Endometrium (tissue), 2 donors: ENCODE measurements around the gene PGAP3.

Experiments
- FAIRE-seq: peaks from 2 replicates; lab custom pipeline; 2012; peaks lifted over from hg19 to GRCh38; lab: Jason Lieb, UNC
- donor health status: control.
- donor health status: control.

PGAP3 gene

DNA sequence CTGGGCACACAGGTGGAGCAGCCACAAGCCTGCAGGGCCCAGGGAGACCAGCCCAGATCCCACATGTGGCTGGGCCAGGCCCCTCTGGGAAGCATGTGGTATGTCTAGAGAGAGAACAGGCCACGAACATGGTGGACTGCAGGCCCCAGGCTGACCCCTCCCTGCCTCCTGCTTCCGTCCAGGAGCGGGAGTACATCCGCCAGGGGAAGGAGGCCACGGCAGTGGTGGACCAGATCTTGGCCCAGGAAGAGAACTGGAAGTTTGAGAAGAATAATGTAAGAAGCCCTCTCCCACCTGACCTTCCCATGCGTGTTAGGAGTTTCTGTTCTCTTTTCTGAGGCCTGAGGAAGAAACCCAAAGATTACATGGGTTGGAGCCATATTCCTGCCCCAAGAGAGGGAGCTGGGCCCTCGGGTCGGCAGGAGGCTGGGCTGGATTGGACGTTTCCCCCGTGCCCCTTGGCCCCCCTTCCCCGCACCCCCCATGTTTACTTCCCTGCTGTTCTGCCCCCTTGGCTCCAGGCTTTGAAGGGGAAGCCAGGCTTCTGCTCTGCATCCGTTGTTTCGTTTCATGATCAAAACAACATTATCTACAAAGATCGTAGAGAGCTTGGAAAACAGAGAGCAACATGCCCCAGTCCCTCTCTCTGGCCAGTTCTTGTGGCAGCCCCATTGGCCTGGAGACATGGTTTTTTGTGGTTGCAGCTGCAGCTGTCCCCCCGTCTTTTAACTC, 28.4 kb downstream of the PGAP3 start:
- no peak for FAIRE-seq

DNA sequence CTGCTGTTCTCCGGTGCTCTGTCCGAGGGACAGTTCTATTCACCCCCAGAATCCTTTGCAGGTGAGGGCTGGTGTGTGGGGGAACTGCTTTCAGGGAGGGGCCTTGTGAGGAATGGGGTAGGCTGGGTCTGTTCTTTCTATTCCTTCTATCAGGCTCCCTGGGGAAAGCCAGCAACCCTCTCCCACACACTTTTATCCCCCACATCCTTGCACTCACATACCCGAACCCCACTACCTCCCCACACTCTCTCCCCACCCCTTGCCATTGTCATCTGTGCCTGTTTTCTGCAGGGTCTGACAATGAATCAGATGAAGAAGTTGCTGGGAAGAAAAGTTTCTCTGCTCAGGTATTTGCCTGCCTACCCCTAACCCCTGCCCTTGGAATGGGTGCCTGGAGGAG, 29.1 kb downstream of the PGAP3 start:
- no peak for FAIRE-seq

GRCh38 chr17:39658346-39658745, 29.5 kb downstream of the PGAP3 start:
- no peak for FAIRE-seq

GRCh38 chr17:39655105-39655504, 32.8 kb downstream of the PGAP3 start:
- FAIRE-seq, result no peak

- FAIRE-seq, result no peak
Measured at GRCh38 chr17:39653662-39654331, 34.1 kb downstream of the PGAP3 start.

- no peak for FAIRE-seq
Measured at GRCh38 chr17:39653316-39653661, 34.6 kb downstream of the PGAP3 start.

DNA sequence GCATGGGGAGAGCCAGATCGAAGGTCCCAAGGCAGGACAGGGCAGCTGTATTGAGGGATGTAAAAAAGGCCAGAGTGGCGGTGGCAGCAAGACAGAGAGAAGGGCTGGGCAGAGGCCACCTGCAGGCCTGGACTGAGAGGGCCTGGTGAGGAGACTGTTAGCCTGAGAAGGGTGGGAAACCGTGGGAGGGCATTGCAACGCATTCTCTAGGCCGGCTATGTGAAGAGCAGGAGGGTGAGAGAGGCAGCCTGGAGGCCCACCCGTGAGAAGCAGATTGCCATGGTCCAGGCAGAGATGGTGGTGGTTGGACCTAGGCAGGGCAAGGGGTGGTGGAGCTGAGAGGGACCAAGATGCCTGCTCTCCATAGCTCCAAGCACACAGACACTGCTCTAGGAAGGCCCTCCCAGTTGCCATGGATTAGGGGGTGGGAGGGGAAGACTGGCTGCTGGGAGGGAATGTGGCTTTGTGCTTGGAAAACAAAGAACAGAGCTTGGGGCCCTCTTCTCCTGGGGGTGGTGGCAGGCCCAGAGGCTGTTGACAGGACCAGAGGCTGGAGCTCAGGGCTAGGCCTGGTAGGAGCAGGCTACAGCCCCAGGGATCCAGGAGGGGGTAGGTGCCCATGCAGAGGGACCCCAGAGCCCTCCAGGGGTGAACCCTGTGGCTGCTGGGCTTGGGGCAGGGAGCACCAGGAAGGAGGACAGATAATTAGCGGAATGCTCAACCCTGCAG, 35.1 kb downstream of the PGAP3 start:
- no peak for FAIRE-seq

DNA sequence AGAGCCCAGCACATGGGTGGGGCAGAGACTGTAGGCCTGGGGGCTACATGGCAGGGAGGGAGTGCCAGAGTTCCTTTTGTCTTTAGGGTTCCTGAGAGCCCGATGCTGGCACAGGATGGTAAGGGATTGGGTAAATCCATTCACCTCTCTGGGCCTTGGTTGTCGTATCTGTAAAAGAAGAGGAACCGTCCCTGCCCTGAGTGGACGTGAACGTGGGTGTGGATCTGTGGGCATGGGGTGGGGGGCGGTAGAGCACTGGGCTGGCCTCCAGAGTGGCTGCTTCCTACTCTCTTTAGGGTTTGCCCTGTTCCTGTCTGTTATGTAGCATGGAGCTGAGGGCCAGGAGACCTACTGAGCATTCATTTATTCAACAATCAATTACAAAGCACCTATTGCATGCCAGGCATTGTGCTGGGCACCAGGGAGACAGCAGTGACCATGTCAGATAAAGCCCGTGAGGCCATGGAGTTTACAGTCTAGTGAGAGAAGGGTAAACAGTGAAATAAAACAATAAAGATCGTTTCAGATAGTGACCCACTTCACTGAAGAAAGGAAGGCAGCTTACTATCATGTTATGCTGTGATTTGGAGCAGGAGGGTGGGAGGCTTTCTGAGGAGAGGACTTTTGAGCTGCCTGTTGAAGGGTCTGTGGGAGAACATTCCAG, 35.8 kb downstream of the PGAP3 start:
- FAIRE-seq, result no peak

DNA sequence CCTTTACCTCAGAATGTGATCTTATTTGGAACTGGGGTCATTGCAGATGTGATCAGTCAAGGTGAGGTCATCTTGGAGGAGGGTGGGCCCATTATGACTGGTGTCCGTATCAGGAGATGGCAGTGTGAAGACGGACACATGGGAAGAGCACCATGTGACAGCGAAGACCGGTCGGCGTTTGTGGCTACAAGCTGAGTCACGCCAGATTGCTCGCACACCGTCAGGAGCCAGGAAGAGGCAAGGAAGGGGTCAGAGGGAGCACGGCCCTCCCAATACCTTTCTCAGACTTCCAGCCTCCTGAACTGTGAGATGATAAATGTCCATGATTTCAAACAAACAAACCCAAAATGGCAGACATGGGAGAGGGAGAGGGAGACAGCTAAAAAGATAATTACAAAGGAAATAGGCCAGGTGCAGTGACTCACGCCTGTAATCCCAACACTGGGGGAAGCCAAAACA, 37.7 kb downstream of the PGAP3 start:
- no peak for FAIRE-seq

GRCh38 chr17:39648616-39649366, 39.1 kb downstream of the PGAP3 start:
- FAIRE-seq, result no peak

GRCh38 chr17:39647256-39647655, 40.6 kb downstream of the PGAP3 start:
- FAIRE-seq, result no peak

DNA sequence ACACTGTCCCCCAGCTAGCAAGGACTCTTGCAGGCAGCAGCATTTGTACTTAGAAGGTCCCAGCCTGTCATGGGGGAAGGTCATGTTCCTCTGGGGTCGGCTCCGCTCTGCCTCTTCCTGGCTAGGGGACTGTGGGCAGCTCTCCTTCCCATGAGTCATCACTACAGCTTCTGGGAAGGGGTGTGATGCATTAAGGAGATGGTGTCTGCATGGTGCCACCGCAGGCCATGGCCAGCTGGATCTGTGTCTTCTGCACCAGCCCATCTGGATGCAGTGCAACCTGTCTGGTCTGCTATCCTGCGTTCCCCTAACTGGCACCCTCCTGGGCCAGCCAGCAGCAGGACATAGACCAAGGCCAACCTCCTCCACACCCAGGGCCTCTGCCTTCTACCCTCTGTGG, 44.6 kb downstream of the PGAP3 start:
- no peak for FAIRE-seq

- no peak for FAIRE-seq
Measured at GRCh38 chr17:39642291-39643074, 45.4 kb downstream of the PGAP3 start.

DNA sequence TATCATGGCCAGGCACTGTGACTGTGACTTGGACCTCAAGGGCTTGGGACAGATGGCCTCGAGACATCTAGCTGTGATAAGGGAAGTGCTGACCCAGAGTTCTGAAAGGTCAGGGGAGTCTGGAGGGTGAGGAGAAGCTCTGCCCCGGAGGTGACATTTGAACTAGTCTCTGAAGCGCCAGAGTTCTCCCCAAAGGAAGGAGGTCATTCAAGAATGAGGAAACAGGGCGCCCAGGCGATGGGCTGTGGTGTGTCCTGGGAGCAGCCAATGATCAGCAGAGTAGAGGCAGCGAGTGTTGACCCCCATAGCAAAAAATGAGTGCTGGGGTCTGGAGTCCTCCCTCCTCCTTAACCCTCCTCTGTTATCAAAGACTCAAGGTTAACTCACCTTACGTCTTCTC, 46.0 kb downstream of the PGAP3 start:
- no peak for FAIRE-seq

DNA sequence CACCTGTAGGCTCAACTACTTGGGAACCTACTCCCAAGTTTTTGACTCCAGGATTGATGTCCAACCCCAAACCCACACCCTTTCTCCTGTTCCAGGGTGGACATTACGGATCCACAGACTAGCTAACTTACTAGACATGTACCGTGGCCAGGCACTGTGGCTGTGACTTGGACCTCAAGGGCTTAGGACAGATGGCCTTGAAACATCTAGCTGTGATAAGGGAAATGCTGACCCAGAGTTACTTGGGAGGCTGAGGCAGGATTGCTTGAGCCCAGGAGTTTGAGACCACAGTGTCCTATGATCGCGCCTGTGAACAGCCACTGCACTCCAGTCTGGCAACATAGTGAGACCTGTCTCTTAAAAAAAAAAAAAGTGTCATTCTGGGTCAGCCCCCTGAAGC, 46.8 kb downstream of the PGAP3 start:
- no peak for FAIRE-seq

- FAIRE-seq, result no peak
Measured at GRCh38 chr17:39640591-39641031, 47.2 kb downstream of the PGAP3 start.

GRCh38 chr17:39639566-39640458, 48.0 kb downstream of the PGAP3 start:
- FAIRE-seq, result no peak

DNA sequence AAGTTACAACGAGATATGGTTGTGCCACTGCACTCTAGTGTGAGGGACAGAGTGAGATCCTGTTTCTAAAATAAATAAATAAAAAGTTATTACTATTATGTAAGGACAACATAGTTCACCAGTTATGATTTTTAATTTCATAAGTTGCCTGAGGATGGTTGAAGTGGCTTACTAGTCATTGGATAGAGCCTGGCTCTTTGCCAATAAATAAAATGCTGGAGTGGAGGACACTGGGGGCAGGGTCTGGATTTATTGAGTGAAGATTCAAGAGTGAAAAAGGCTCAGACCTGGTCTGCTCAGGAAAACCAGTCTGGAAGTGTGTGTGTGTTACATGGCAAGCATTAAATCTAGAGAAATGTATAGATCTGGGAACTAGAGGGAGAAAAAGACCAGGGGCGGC, 48.8 kb downstream of the PGAP3 start:
- FAIRE-seq, result no peak

DNA sequence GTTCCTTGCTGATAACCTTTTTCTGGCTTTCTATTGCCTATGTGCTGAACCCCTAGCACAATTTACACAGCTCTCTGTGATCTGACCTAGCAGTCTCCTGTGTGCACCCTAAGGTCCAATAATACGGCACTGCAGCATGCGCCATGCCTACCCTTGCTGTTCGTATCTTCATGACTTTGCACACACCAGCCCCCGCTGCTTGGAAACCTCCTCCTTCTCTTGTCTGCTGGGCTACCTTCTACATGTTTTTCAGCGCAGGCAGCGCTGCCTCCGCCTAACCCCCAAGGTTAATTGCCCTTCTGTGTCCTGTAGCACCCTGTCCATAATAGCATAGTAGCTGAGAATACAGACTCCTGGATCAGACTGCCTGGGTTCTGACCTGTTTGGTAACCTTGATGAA, 49.5 kb downstream of the PGAP3 start:
- FAIRE-seq, result no peak
